CD4-positive, alpha-beta T cell treated with Interleukin-10 for 1 hour (primary cell): ENCODE measurements around the gene MSL2.
"Not testable (repeated sequence)": the region's sequence is repeated elsewhere in the genome, so short reads cannot be mapped to it uniquely, and the experiment has no call there.

Experiments
- DNase-seq: peaks from one replicate; pipeline ENCODE4 v3.0.0-alpha.2; 2020

The MSL2 gene

GRCh38 chr3:136141291-136141785, 54.8 kb downstream of the MSL2 start:
- no peak for DNase-seq

GRCh38 chr3:136136454-136136853, 59.7 kb downstream of the MSL2 start:
- DNase-seq, result no peak

DNA sequence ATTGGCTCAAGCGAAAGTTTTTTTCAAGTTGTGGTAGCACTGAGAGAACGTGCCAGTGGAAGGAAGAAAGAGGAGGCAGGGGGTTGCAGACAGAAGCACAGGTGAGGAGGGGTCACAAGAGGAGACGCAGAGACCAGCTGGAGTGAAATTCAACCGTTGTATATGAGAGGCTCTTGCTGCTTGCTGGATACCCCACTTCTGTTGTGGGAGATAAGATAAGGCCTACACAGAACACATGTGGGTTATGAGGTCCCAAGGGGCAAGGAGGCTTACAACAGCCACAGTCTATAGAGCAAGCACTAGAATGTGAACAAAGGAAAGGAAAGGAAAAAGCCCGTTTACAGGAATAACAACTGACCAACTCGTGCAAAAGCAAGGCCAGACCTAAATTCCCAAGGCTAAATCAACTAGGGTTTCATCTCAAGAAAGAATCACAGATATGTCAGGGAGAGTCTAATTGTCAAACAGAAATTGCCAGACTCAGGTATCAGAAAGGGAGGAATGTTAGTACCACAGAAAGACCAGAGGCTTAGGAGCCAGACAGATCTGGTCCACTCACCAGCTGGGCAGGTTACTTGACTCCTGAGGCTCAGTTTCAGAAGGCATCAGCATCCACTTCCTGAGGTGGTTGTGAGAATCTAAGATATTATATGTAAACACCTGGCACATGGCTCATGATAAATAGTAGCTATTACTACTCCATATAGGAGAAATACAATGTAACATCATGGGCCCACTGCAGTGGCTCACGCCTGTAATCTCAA, 60.9 kb downstream of the MSL2 start:
- DNase-seq, result no peak

DNA sequence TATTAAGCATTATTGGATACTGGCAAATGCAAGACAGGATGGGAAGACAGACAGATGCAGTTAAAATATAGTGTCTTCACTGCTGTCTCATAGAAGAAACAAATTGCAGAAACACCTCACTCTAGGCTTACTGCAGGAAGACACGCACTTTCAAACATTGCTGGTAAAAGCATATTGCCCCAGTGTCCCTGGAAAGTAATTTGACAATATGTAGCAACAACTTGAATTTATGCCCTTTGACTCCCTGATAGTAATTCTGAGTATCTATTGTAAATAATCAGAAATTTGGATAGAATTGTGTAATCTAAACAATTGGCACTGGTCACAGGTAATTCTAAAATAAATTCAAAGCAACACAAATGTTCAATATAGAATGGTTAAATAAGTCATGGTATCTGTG, 62.0 kb downstream of the MSL2 start:
- no peak for DNase-seq

- not testable (repeated sequence) for DNase-seq
These were observed 64.5 kb downstream of the MSL2 start for GRCh38 chr3:136131647-136132046.

GRCh38 chr3:136122006-136122405, 74.1 kb downstream of the MSL2 start:
- DNase-seq, result no peak

GRCh38 chr3:136120373-136121348, 75.5 kb downstream of the MSL2 start:
- DNase-seq, result no peak

GRCh38 chr3:136119783-136120182, 76.4 kb downstream of the MSL2 start:
- DNase-seq, result not testable (repeated sequence)

DNA sequence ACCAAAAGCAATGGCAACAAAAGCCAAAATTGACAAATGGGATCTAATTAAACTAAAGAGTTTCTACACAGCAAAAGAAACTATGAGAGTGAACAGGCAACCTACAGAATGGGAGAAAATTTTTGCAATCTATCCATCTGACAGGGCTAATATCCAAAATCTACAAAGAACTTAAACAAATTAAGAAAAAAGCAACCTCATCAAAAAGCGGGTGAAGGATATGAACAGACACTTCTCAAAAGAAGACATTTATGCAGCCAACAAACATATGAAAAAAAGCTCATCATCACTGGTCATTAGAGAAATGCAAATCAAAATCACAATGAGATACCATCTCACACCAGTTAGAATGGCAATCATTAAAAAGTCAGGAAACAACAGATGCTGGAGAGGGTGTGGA, 76.8 kb downstream of the MSL2 start:
- DNase-seq, result not testable (repeated sequence)

DNA sequence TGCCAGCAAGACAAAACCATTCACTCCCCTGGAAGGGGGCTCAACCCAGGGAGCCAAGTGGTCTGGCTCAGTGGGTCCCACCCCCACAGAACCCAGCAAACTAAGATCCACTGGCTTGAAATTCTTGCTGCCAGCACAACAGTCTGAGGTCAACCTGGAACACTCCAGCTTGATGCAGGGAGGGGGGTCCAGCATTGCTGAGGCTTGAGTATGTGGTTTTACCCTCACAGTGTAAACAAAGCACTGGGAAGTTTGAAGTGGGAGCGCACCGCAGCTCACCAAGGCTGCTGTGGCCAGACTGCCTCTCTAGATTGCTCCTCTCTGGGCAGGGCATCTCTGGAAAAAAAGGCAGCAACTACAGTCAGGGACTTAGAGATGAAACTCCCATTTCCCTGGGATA, 81.7 kb downstream of the MSL2 start:
- DNase-seq, result no peak

GRCh38 chr3:136110481-136110880, 85.7 kb downstream of the MSL2 start:
- no peak for DNase-seq

- DNase-seq, result no peak
These were observed 86.6 kb downstream of the MSL2 start for GRCh38 chr3:136109499-136109898.

DNA sequence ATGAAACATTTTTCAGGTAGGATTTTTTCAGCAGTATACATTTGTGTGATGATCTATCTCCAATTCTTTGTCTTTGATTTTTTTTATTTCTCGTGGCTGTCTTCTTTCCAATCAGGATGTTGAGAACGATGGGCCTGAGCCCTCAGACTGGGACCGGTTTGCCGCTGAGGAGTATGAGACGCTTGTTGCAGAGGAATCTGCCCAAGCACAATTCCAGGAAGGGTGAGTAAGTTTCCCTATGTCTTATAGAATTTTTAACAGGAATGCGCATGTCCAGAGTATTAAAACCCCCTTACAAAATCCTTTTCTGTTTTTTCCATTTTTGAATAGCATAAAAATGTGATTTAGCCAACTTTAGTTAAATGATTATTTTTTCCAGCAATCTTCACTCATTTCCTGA, 90.0 kb downstream of the MSL2 start:
- no peak for DNase-seq

- no peak for DNase-seq
These were observed 91.1 kb downstream of the MSL2 start for GRCh38 chr3:136105044-136105443.
